Heart right ventricle (tissue), 16 donors: Measurements from ENCODE around the gene NUDT16L1. TPM values are rescaled to one million over a fixed set of nuclear protein-coding genes. Genes with fewer than 3 reads are reported as not detected.

Source experiments
- ATAC-seq, 8 donors: fragments of 200-7000 bp; cut with Tn5 transposase; one replicate each; pipeline ENCODE4 v1.9.1; 2020; ENCODE audit warnings: mild to moderate bottlenecking in 8 of 8, moderate library complexity in 8 of 8, moderate number of reproducible peaks in 1 of 8
- DNase-seq, 2 donors: peaks; one replicate each; pipeline ENCODE4 v3.0.0-alpha.2; 2020
- H3K27ac ChIP-seq, 10 donors: fragments of 200-600 bp; sonication (generic) in 2 of 10; one replicate each; pipeline versions ENCODE4 v1.5.0 to v1.8.0; 2020 to 2022; ENCODE audit warnings: mild to moderate bottlenecking in 3 of 10
- H3K27me3 ChIP-seq, 7 donors: fragments of 200-600 bp; one replicate each; pipeline ENCODE4 v1.8.0; 2021 to 2022; ENCODE audit warnings: mild to moderate bottlenecking in 2 of 7
- H3K36me3 ChIP-seq, 9 donors: fragments of 200-600 bp; sonication (generic) in 1 of 9; one replicate each; pipeline versions ENCODE4 v1.5.0 to v1.8.0; 2020 to 2022; ENCODE audit warnings: mild to moderate bottlenecking in 2 of 9
- H3K4me1 ChIP-seq, 9 donors: fragments of 200-600 bp; sonication (generic) in 1 of 9; one replicate each; pipeline versions ENCODE4 v1.5.0 to v1.8.0; 2020 to 2022; ENCODE audit warnings: mild to moderate bottlenecking in 4 of 9
- H3K4me3 ChIP-seq, 10 donors: fragments of 200-600 bp; sonication (generic) in 2 of 10; one replicate each; pipeline versions ENCODE4 v1.5.0 to v1.8.0; 2020 to 2022; ENCODE audit warnings: mild to moderate bottlenecking in 7 of 10, moderate library complexity in 2 of 10
- H3K9me3 ChIP-seq, 11 donors: fragments of 200-600 bp in 10 of 11; sonication (generic) in 2 of 11; one replicate each; pipeline versions ENCODE4 v1.5.0 to v1.8.0; 2013 to 2022; ENCODE audit warnings: mild to moderate bottlenecking in 2 of 11, control low read depth in 1 of 11, moderate library complexity in 1 of 11
- CTCF ChIP-seq, 9 donors: fragments of 200-600 bp; sonication (generic) in 2 of 9; IDR thresholded peaks; one replicate each; pipeline versions ENCODE4 v1.5.0 to v1.8.0; 2021 to 2022; ENCODE audit warnings: antibody characterized with exemption in 9 of 9, mild to moderate bottlenecking in 5 of 9, moderate library complexity in 1 of 9
- WGBS, 2 donors: extraction: QIAGEN DNeasy Blood & Tissue Kit; methylation state at CpG; one replicate each; pipeline ENCODE4 v1.1.7; 2013; ENCODE audit warnings: inconsistent platforms in 1 of 2; 5-methylcytosine and 5-hydroxymethylcytosine counted together
- intact Hi-C, 10 donors: fragments of 100-400 bp; cut with DNase I; formaldehyde crosslinking; loops; one replicate each; pipeline versions ENCODE4 v1.11.1 to v1.14.2; 2022
- polyA plus RNA-seq, 2 donors: library from polyadenylated mRNA; stranded (reverse); fragments of 200-250 nt; gene quantifications; one replicate each; pipeline ENCODE4 v1.2.3, GENCODE V29; 2013
- total RNA-seq, 10 donors: library from RNA; stranded (reverse); fragmentation: NEBNext Ultra II Directional in 3 of 10; extraction: Animal tissue kit (Norgen Biotek cat#: 25700) in 3 of 10; gene quantifications; one replicate each; pipeline versions ENCODE4 v1.2.1 to v1.2.4, GENCODE V29; 2021 to 2023
- donor health status: Arrhythmogenic right ventricular cardiomyopathy.
- donor health status: ischemic (EF 13 %, LVEDD 7.1; RV severe dilation, severe dysfunction).
- donor health status: healthy with polysubstance abuse.
- donor health status: DM: no; HTN: yes; CAD: no.
- donor health status: DM: no; HTN: no; CAD: no.
- donor health status: ischemic (EF 25% LVEDD 6.9; RV normal size, moderate dysfunction).
- donor health status: ischemic (EF 25% LVEDD 5.7; RV mildly dilated, moderate dysfunction).
- donor health status: healthy.
- donor health status: DM: yes; HTN: yes; CAD: no.
- donor health status: Ischemic cardiomyopathy.
- donor health status: ischemic (EF 35%, LVEDD 5.7; RV mildly dilated, moderate dysfunction).
- donor health status: nonischemic (EF 11% LVEDD 7.7; RV severe dilation, severe dysfunction).
- donor health status: DM: yes; HTN: yes; CAD: no.
- donor health status: PGD.
- donor health status: ischemic (EF 29% LVEDD 5.4; RV normal size, mild dysfunction).
- donor health status: nonischemic (EF 23%, LVEDD 6.1; RV moderate dilation, normal function).

The NUDT16L1 gene
- total and polyA plus RNA-seq, 12 donors, result 25.4 to 65.7 (median 47.0) TPM

GRCh38 chr16:4698321-4699045, 5.1 kb downstream of the NUDT16L1 start:
- no peaks in the 10 kb centered on the region for H3K9me3 ChIP-seq
- no peaks in the 10 kb centered on the region for H3K27me3 ChIP-seq
- WGBS, 2 donors, result 93 to 94% methylated on average over 35 to 36 of the region's 36 CpGs
- intact Hi-C loops, result no loop called here
- H3K27ac ChIP-seq, result no peak overlapping the region
- TF ChIP-seq CTCF (IDR thresholded peaks at IDR 0.05), result no peak
- H3K36me3 ChIP-seq, result peaks cover 0 to 85% (median 41%) of the 10 kb centered on the region in 9 donors
- DNase-seq (no peak), ATAC-seq (no peak)
- peaks cover 10 to 32% (median 17%) of the 10 kb centered on the region in 9 donors for H3K4me1 ChIP-seq
- no peak overlapping the region for H3K4me3 ChIP-seq

- Histone ChIP-seq H3K27me3 (no peaks in the 10 kb centered on the region), H3K27ac (no peak overlapping the region), H3K4me3 (no peak overlapping the region), H3K4me1 (peaks cover 10 to 32% (median 16%) of the 10 kb centered on the region in 9 donors), H3K9me3 (no peaks in the 10 kb centered on the region), H3K36me3 (peaks cover 0 to 91% (median 41%) of the 10 kb centered on the region in 9 donors)
- 90% methylated on average over 19 of the region's 19 CpGs for WGBS, 2 donors
- ATAC-seq, result no peak
- no peak for DNase-seq
- intact Hi-C loops, result no loop called here
- TF ChIP-seq CTCF (IDR thresholded peaks at IDR 0.05), result no peak
Measured at GRCh38 chr16:4699046-4699556, 5.7 kb downstream of the NUDT16L1 start.

- Histone ChIP-seq H3K4me1 (peaks cover 0 to 19% (median 11%) of the 10 kb centered on the region in 9 donors), H3K9me3 (no peaks in the 10 kb centered on the region), H3K27ac (no peak overlapping the region), H3K4me3 (no peak overlapping the region), H3K27me3 (no peaks in the 10 kb centered on the region), H3K36me3 (peaks cover 0 to 99% (median 41%) of the 10 kb centered on the region in 9 donors)
- ATAC-seq (no peak), DNase-seq (no peak)
- TF ChIP-seq CTCF (IDR thresholded peaks at IDR 0.05), result no peak
- 94 to 96% methylated on average over 13 of the region's 13 CpGs for WGBS, 2 donors
- intact Hi-C loops, result no loop called here
Measured at GRCh38 chr16:4700380-4700996, 7.1 kb downstream of the NUDT16L1 start.

GRCh38 chr16:4700997-4701743, 7.8 kb downstream of the NUDT16L1 start:
- H3K4me3 ChIP-seq, result no peak overlapping the region
- intact Hi-C loops, result no loop called here
- no peak overlapping the region for H3K27ac ChIP-seq
- TF ChIP-seq CTCF (IDR thresholded peaks at IDR 0.05), result no peak
- no peaks in the 10 kb centered on the region for H3K27me3 ChIP-seq
- 72 to 85% methylated on average over 33 of the region's 33 CpGs for WGBS, 2 donors
- H3K9me3 ChIP-seq, result no peaks in the 10 kb centered on the region
- DNase-seq (peak; percentile 36 to 63), ATAC-seq (peak; percentile 50 to 87 (median 75))
- peaks cover 0 to 99% (median 41%) of the 10 kb centered on the region in 9 donors for H3K36me3 ChIP-seq
- peaks cover 0 to 12% (median 6%) of the 10 kb centered on the region in 9 donors for H3K4me1 ChIP-seq
